WI38 (cell line): ENCODE results near the gene MAP1B.
A peak's percentile ranks its signal among the peaks of the same experiment; 100 is the strongest.

Source experiments
- H3K4me3 ChIP-seq: 2 replicates; pipeline ENCODE4 v1.5.1; 2011; ENCODE audit warnings: low read depth, mild to moderate bottlenecking, control low read depth, low read length
- CTCF ChIP-seq: IDR thresholded peaks from 2 replicates; pipeline ENCODE4 v1.5.1; 2012; ENCODE audit warnings: low read depth, mild to moderate bottlenecking, control low read depth, low read length

MAP1B gene

DNA sequence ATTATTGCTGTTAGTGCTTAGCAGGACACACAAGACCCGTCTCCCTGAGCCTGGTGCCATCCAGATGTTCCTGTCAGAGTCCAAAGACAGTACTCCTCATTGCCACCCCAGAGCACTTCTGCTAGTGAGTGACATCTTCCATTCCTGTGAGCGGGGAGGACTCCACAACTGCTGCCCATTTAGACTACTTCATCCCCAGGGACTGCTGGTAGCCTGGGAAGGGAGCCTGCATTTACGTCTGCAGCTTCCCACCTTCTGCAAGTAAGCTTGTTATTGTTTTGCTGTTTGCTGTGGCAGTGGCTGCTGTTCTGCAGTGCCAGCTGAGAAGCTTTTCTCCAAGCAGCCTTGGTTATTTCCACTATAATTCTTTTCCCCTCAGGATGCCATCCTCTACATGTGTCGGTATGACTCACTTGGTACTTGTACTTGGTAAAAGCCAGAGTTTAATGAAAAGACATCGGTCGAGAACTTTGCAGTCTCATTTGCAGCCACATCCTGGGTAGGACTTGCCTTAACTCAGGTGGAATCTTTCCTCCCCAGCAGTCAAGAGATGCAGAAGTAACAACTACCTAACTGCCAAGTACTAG is 10.6 kb upstream of the MAP1B start:
- H3K4me3 ChIP-seq, result no peak overlapping the region
- TF ChIP-seq CTCF, result no peak

- H3K4me3 ChIP-seq, result no peak overlapping the region
- no peak for TF ChIP-seq CTCF
Measured at GRCh38 chr5:72101828-72102227, 5.4 kb upstream of the MAP1B start.

GRCh38 chr5:72106817-72107130 is 501 bp upstream of the MAP1B start:
- peak overlapping the region; percentile 93 for H3K4me3 ChIP-seq
- no peak for TF ChIP-seq CTCF

- no peak for TF ChIP-seq CTCF
- H3K4me3 ChIP-seq, result peak overlapping the region; percentile 93
Measured at GRCh38 chr5:72107901-72108201, 576 bp downstream of the MAP1B start.

GRCh38 chr5:72108202-72109061 is 1.2 kb downstream of the MAP1B start:
- no peak for TF ChIP-seq CTCF
- H3K4me3 ChIP-seq, result peak overlapping the region; percentile 93

GRCh38 chr5:72109062-72109411 is 1.8 kb downstream of the MAP1B start:
- H3K4me3 ChIP-seq, result peak overlapping the region; percentile 93
- TF ChIP-seq CTCF, result no peak

DNA sequence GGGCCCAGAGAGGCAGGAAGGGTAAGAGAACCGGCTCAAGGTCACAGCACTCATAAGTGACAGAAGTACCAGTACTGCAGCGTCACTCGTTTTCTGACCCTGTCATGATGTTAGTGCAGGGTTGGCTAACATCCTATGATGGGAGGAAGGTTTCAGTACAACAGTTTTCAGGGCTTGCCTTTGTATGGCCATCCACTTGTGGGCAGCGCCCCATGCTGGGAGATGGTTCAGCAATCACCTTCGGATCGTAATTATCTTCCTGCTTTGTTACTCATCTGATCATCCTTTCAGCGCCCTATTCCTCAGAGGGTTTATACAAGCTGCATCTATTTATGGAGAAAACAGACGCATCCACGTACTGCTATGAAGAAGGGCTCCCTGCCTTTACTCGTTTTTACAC is 2.4 kb downstream of the MAP1B start:
- peak overlapping the region; percentile 93 for H3K4me3 ChIP-seq
- TF ChIP-seq CTCF, result no peak
